Measurements from ENCODE around the gene COPS2. TPM values are rescaled to one million over a fixed set of nuclear protein-coding genes. Genes with fewer than 3 reads are reported as not detected.

COPS2 gene
- total RNA-seq, 1 experiment from 2014 or later = 88.3 TPM

- Histone ChIP-seq H2AFZ (ENCODE audit: low read length) (no peak overlapping the region), H3K14ac (ENCODE audit: insufficient read depth, low read length) (no peak overlapping the region), H2BK20ac (ENCODE audit: low read depth, low read length, poor library complexity, severe bottlenecking) (no peak overlapping the region), H3K9me3 (ENCODE audit: control insufficient read depth, low read depth, low read length) (no peaks in the 10 kb centered on the region), H3T11ph (ENCODE audit: low read length) (no peak overlapping the region), H3K79me2 (ENCODE audit: insufficient read depth, low read length) (no peaks in the 10 kb centered on the region), H3K4me1 (ENCODE audit: insufficient read depth, low read length) (no peaks in the 10 kb centered on the region), H4K91ac (ENCODE audit: insufficient read length, low read depth, low read length) (no peak overlapping the region), H3K4me2 (ENCODE audit: insufficient read depth, insufficient read length, low read length) (no peak overlapping the region), H3K4ac (ENCODE audit: low read depth, low read length) (no peak overlapping the region), H3K79me1 (ENCODE audit: insufficient read depth, low read depth, low read length, poor library complexity, severe bottlenecking) (no peaks in the 10 kb centered on the region), H2AK5ac (ENCODE audit: insufficient read length, low read length) (no peak overlapping the region), H2BK15ac (ENCODE audit: low read depth, low read length) (no peak overlapping the region), H3K18ac (ENCODE audit: insufficient read length, low read depth, low read length) (no peak overlapping the region), H2BK5ac (ENCODE audit: insufficient read length, low read length) (no peak overlapping the region), H3K23me2 (ENCODE audit: insufficient read length, low read depth, low read length, poor library complexity, severe bottlenecking) (no peaks in the 10 kb centered on the region), H3K9ac (ENCODE audit: extremely low read depth, insufficient read length, low read length) (no peak overlapping the region), H4K5ac (ENCODE audit: insufficient read length, low read depth, low read length) (no peak overlapping the region), H3K27ac (ENCODE audit: insufficient read length, low read depth, low read length) (no peak overlapping the region), H3K23ac (ENCODE audit: insufficient read length, low read depth, low read length) (no peak overlapping the region), H4K8ac (replicated peaks; ENCODE audit: insufficient read length, low read depth, low read length) (no peak overlapping the region), H3K56ac (ENCODE audit: insufficient read length, low read depth, low read length) (no peak overlapping the region), H4K20me1 (ENCODE audit: control insufficient read depth, insufficient read depth, insufficient read length) (no peaks in the 10 kb centered on the region), H2BK12ac (ENCODE audit: insufficient read length, low read depth, low read length) (no peak overlapping the region), H2BK120ac (ENCODE audit: low read depth, low read length, poor library complexity, severe bottlenecking) (no peak overlapping the region), H3K27me3 (ENCODE audit: insufficient read depth, low read length) (no peaks in the 10 kb centered on the region)
- Mint-ChIP-seq H3K4me1 (no peaks in the 10 kb centered on the region), H3K27ac (no peak overlapping the region), H3K4me3 (no peak overlapping the region), H3K9me3 (no peaks in the 10 kb centered on the region; a peak in 1 of 5 replicates), H3K36me3 (ENCODE audit: insufficient read depth in 1 of 3, low read depth in 3 of 3) (peaks cover 0 to 4% (median 2%) of the 10 kb centered on the region in 3 experiments; a peak in 2 of 7 replicates), H3K27me3 (ENCODE audit: low read depth) (peaks cover 6% of the 10 kb centered on the region)
- TF ChIP-seq CTCF (conservative IDR thresholded peaks at IDR 0.05) = no peak
- DNase-seq = no peak
Measured at GRCh38 chr15:49164865-49165264, 9.5 kb upstream of the COPS2 start.

All from H9 (cell line).